Neural progenitor cell (in vitro differentiated cells): ENCODE measurements around the gene SV2B. TPM values are rescaled to one million over a fixed set of nuclear protein-coding genes. Genes with fewer than 3 reads are reported as not detected.

Source experiments
- DNase-seq: peaks from one replicate; pipeline ENCODE4 v3.0.0-alpha.2; 2016; ENCODE audit warnings: low spot score
- H2AFZ ChIP-seq: fragments of 200-600 bp; sonication (generic); replicated peaks from 2 replicates; pipeline ENCODE4 v1.6.1; 2016; ENCODE audit warnings: antibody characterized with exemption
- H3F3A ChIP-seq: fragments of 200-600 bp; sonication (generic); 2 replicates; pipeline ENCODE4 v1.6.1; 2016; ENCODE audit warnings: antibody characterized with exemption, low read depth
- H3K27ac ChIP-seq: fragments of 200-600 bp; sonication (generic); 2 replicates; pipeline ENCODE4 v1.5.1; 2016; ENCODE audit warnings: mild to moderate bottlenecking
- H3K27me3 ChIP-seq: fragments of 200-600 bp; sonication (generic); 2 replicates; pipeline ENCODE4 v1.6.1; 2016; ENCODE audit warnings: mild to moderate bottlenecking, moderate library complexity
- H3K36me3 ChIP-seq: fragments of 200-600 bp; sonication (generic); 2 replicates; pipeline ENCODE4 v1.5.1; 2016
- H3K4me1 ChIP-seq: fragments of 200-600 bp; sonication (generic); 2 replicates; pipeline ENCODE4 v1.6.1; 2016; ENCODE audit warnings: mixed run types
- H3K4me2 ChIP-seq: fragments of 200-600 bp; sonication (generic); 2 replicates; pipeline ENCODE4 v1.6.1; 2016
- H3K4me3 ChIP-seq: fragments of 200-600 bp; sonication (generic); 2 replicates; pipeline ENCODE4 v1.5.1; 2016
- H3K79me2 ChIP-seq: fragments of 200-600 bp; sonication (generic); 2 replicates; pipeline ENCODE4 v1.6.1; 2016; ENCODE audit warnings: low read depth
- H3K9ac ChIP-seq: fragments of 200-600 bp; sonication (generic); 2 replicates; pipeline ENCODE4 v1.6.1; 2016
- H3K9me3 ChIP-seq: fragments of 200-600 bp; sonication (generic); 2 replicates; pipeline ENCODE4 v1.5.1; 2016; ENCODE audit warnings: low read depth
- H4K20me1 ChIP-seq: fragments of 200-600 bp; sonication (generic); 2 replicates; pipeline ENCODE4 v1.6.1; 2016; ENCODE audit warnings: low read depth
- H3K27ac Mint-ChIP-seq: 3 replicates; pipeline ENCODE4 v1.8.0; 2021; ENCODE audit warnings: mixed read lengths
- H3K27me3 Mint-ChIP-seq: 2 replicates; pipeline ENCODE4 v1.8.0; 2022; ENCODE audit warnings: low read depth, mild to moderate bottlenecking, inconsistent platforms, moderate library complexity, mixed read lengths; ENCODE audit not compliant: insufficient read depth
- H3K36me3 Mint-ChIP-seq: 3 replicates; pipeline ENCODE4 v1.8.0; 2021; ENCODE audit warnings: mixed read lengths
- H3K4me1 Mint-ChIP-seq: 3 replicates; pipeline ENCODE4 v1.8.0; 2021; ENCODE audit warnings: mixed read lengths
- H3K4me3 Mint-ChIP-seq: 3 replicates; pipeline ENCODE4 v1.8.0; 2021; ENCODE audit warnings: mild to moderate bottlenecking, moderate library complexity, mixed read lengths
- H3K9me3 Mint-ChIP-seq: 3 replicates; pipeline ENCODE4 v1.8.0; 2020; ENCODE audit warnings: mixed read lengths
- EZH2 ChIP-seq: fragments of 200-600 bp; sonication (generic); IDR thresholded peaks from 2 replicates; pipeline ENCODE4 v1.6.1; 2017; ENCODE audit warnings: antibody characterized with exemption, mild to moderate bottlenecking, moderate library complexity
- EZH2phosphoT487 ChIP-seq: fragments of 200-600 bp; sonication (generic); IDR thresholded peaks from 2 replicates; pipeline ENCODE4 v1.6.1; 2017; ENCODE audit warnings: antibody characterized with exemption
- total RNA-seq: library from RNA; depleted of rRNA; stranded (reverse); fragments of >200 nt; gene quantifications from 2 replicates; pipeline ENCODE4 v1.2.3, GENCODE V29; 2015; ENCODE audit warnings: low replicate concordance
- TF ChIP-seq, protein P1 (sequence below): fragments of 200-600 bp; sonication (generic); IDR thresholded peaks from 2 replicates; pipeline ENCODE4 v1.5.1; 2017; ENCODE audit warnings: antibody characterized with exemption, mild to moderate bottlenecking

SV2B gene
- total RNA-seq, 1 donor from 2014 or later = 0.02 TPM

GRCh38 chr15:91214675-91215590 is 114.9 kb downstream of the SV2B start:
- H3K4me1 Mint-ChIP-seq = no peaks in the 10 kb centered on the region
- no peak for DNase-seq
- Histone ChIP-seq H4K20me1 (no peaks in the 10 kb centered on the region), H3K9ac (no peak overlapping the region), H3K27me3 (no peaks in the 10 kb centered on the region), H3K4me1 (no peaks in the 10 kb centered on the region), H3K9me3 (no peaks in the 10 kb centered on the region), H3F3A (no peaks in the 10 kb centered on the region), H3K36me3 (no peaks in the 10 kb centered on the region), H3K4me2 (no peak overlapping the region), H3K27ac (no peak overlapping the region), H3K79me2 (no peaks in the 10 kb centered on the region), H2AFZ (no peak overlapping the region), H3K4me3 (no peak overlapping the region)
- no peak for TF ChIP-seq EZH2phosphoT487
- TF ChIP-seq, protein P1, sequence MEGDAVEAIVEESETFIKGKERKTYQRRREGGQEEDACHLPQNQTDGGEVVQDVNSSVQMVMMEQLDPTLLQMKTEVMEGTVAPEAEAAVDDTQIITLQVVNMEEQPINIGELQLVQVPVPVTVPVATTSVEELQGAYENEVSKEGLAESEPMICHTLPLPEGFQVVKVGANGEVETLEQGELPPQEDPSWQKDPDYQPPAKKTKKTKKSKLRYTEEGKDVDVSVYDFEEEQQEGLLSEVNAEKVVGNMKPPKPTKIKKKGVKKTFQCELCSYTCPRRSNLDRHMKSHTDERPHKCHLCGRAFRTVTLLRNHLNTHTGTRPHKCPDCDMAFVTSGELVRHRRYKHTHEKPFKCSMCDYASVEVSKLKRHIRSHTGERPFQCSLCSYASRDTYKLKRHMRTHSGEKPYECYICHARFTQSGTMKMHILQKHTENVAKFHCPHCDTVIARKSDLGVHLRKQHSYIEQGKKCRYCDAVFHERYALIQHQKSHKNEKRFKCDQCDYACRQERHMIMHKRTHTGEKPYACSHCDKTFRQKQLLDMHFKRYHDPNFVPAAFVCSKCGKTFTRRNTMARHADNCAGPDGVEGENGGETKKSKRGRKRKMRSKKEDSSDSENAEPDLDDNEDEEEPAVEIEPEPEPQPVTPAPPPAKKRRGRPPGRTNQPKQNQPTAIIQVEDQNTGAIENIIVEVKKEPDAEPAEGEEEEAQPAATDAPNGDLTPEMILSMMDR = no peak
- TF ChIP-seq EZH2 = no peak
- peaks cover 9% of the 10 kb centered on the region for H3K27me3 Mint-ChIP-seq
- no peak overlapping the region for H3K4me3 Mint-ChIP-seq
- no peak overlapping the region for H3K27ac Mint-ChIP-seq
- H3K9me3 Mint-ChIP-seq = peaks cover 5% of the 10 kb centered on the region
- H3K36me3 Mint-ChIP-seq = no peaks in the 10 kb centered on the region

DNA sequence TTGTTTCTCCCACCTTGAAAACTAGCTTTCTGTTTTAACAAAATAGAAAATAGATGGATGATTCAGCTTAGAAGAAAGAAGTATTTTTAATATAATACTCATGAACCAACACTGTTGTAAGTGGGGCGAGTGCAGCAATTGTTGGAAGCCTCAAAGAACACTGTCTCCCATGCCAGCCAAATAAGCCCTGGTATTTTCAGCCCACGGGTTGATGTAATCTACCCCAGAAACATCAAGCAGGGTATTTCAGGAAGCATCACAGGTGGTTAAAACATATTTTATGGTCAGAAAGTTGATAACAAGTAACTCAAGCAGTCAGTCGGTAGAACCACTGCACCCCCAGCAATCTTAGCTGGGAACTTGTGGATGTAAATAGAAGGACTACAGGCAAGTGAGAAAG is 115.9 kb downstream of the SV2B start:
- Histone ChIP-seq H3K36me3 (no peaks in the 10 kb centered on the region), H3K27ac (no peak overlapping the region), H3F3A (no peaks in the 10 kb centered on the region), H3K79me2 (no peaks in the 10 kb centered on the region), H3K27me3 (no peaks in the 10 kb centered on the region), H4K20me1 (no peaks in the 10 kb centered on the region), H3K9me3 (no peaks in the 10 kb centered on the region), H3K9ac (no peak overlapping the region), H3K4me3 (no peak overlapping the region), H2AFZ (no peak overlapping the region), H3K4me1 (no peaks in the 10 kb centered on the region), H3K4me2 (no peak overlapping the region)
- DNase-seq = no peak
- H3K36me3 Mint-ChIP-seq = no peaks in the 10 kb centered on the region
- TF ChIP-seq EZH2 (no peak), EZH2phosphoT487 (no peak)
- TF ChIP-seq, protein P1 = no peak
- no peak overlapping the region for H3K27ac Mint-ChIP-seq
- H3K27me3 Mint-ChIP-seq = peaks cover 9% of the 10 kb centered on the region
- no peak overlapping the region for H3K4me3 Mint-ChIP-seq
- peaks cover 5% of the 10 kb centered on the region for H3K9me3 Mint-ChIP-seq
- no peaks in the 10 kb centered on the region for H3K4me1 Mint-ChIP-seq

DNA sequence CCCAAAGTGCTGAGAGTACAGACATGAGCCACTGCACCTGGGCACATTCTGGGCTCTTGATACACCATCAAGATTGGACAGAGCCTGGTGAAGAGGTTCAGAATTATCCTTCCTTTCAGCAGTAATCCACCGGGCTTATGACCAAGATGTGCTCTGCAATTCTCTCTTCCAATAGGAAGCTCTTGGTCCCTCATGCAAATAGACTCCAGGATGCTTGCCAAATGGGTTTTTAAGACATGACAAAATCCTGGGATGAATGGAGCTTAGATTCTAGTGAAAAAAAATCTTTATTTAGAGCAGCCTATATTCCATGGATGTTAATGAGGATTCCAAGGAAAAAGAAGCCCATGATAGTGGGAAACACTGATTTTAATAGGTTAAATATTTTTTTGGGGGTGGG is 119.1 kb downstream of the SV2B start:
- no peaks in the 10 kb centered on the region for H3K36me3 Mint-ChIP-seq
- TF ChIP-seq, protein P1 = no peak
- TF ChIP-seq EZH2phosphoT487 = no peak
- no peak for TF ChIP-seq EZH2
- Histone ChIP-seq H4K20me1 (no peaks in the 10 kb centered on the region), H3K27ac (no peak overlapping the region), H3K79me2 (no peaks in the 10 kb centered on the region), H3K27me3 (no peaks in the 10 kb centered on the region), H3K9ac (no peak overlapping the region), H3K4me2 (no peak overlapping the region), H3K9me3 (no peaks in the 10 kb centered on the region), H3K4me3 (no peak overlapping the region), H3K36me3 (no peaks in the 10 kb centered on the region), H2AFZ (no peak overlapping the region), H3F3A (no peaks in the 10 kb centered on the region), H3K4me1 (no peaks in the 10 kb centered on the region)
- H3K4me1 Mint-ChIP-seq = no peaks in the 10 kb centered on the region
- no peak overlapping the region for H3K4me3 Mint-ChIP-seq
- no peaks in the 10 kb centered on the region for H3K9me3 Mint-ChIP-seq
- H3K27ac Mint-ChIP-seq = no peak overlapping the region
- peaks cover 5% of the 10 kb centered on the region for H3K27me3 Mint-ChIP-seq
- no peak for DNase-seq
